SK-N-DZ (cell line): ENCODE measurements around the gene SYT10. TPM values are rescaled to one million over a fixed set of nuclear protein-coding genes. Genes with fewer than 3 reads are reported as not detected.
A peak's percentile ranks its signal among the peaks of the same experiment; 100 is the strongest.
"Not testable (repeated sequence)": the region's sequence is repeated elsewhere in the genome, so short reads cannot be mapped to it uniquely, and the experiment has no call there.

ENCODE experiments used
- DNase-seq: peaks from one replicate; pipeline ENCODE4 v3.0.0-alpha.2; 2015; ENCODE audit warnings: low spot score
- polyA plus RNA-seq, 2 experiments: library from polyadenylated mRNA; depleted of rRNA; stranded (reverse); fragments of >200 nt; gene quantifications; 2 replicates each; pipeline ENCODE4 v1.2.3, GENCODE V29; 2014

SYT10 gene, protein sequence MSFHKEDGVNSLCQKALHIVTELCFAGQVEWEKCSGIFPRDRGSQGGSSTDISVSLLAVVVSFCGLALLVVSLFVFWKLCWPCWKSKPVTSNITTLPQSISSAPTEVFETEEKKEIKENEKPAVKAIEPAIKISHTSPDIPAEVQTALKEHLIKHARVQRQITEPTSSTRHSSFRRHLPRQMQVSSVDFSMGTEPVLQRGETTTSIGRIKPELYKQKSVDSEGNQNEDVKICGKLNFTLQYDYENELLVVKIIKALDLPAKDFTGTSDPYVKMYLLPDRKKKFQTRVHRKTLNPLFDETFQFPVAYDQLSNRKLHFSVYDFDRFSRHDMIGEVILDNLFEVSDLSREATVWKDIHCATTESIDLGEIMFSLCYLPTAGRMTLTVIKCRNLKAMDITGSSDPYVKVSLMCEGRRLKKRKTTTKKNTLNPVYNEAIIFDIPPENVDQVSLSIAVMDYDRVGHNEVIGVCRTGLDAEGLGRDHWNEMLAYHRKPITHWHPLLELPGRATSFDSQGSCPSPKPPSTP
- polyA plus RNA-seq (2014; cell fraction: cytosol; rRNA removed) = not detected in 2 replicates
- not detected in 2 replicates for polyA plus RNA-seq (2014; cell fraction: nucleus; rRNA removed)

DNA sequence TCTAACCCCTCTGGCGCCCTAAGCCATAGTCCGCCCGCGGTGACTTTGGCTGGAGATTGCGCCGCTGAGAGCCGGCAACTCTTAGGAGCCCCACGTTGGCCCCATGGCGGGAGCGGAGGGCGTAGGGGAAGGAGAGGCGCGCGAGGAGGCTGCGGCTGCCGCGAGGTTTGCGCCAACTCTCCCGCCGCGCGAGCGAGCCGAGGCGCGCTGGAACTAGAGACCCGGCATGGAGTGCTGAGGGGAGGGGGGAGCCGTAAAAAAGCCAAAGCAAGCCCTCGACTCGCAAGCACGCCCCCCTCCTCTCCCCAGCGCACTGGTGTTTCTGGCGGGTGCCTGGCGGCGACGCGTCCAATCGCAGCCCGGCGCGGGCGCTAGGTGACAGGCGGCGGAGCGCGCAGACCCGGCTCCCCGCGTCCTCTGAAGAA is at the start of gene SYT10:
Gene SYT10 (minus strand): TSS at position 233 of the 425 bp plus-strand sequence. CDS start 297 bp downstream, outside the sequence.
- DNase-seq = no peak

DNA sequence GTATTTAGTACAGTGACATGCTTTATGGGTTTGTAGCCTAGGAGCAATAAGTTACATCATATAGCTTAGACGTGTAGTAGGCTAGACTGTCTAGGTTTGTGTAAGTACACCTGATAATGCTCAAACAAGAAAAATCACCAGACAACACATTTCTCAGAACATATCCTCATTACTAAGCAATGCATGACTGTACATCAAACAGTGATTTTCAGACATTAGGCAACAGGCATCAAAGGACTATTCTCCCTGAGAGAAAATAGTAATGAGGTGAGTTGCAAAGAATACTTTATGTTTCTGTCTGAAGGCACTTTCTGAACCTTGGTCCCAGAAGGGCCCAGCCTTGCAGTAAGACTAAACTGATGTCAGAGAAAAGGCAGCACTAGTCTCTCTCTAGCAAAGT is 48.4 kb upstream of the SYT10 start:
- no peak for DNase-seq

DNA sequence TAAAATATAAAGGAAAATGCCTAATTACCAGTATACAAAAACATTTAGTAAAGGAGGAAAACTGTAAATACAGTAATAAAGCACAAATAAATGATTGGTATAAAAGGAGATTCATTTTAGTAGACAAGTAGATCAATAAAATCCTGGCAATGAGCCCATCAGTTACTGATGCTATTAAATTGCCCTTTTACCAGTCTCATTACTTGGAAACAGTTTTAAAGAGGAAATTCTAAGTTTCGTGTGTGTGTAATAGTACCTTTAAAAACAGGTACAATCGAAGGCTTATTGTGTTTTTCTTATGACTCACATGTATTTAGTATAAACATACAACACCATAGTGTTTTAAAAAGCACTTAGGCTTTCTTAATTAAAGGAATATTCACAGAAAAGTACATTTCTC is 46.4 kb upstream of the SYT10 start:
- no peak for DNase-seq

- no peak for DNase-seq
Measured at GRCh38 chr12:33484161-33484560, 44.5 kb upstream of the SYT10 start.

GRCh38 chr12:33480366-33480765 is 40.7 kb upstream of the SYT10 start:
- no peak for DNase-seq

DNA sequence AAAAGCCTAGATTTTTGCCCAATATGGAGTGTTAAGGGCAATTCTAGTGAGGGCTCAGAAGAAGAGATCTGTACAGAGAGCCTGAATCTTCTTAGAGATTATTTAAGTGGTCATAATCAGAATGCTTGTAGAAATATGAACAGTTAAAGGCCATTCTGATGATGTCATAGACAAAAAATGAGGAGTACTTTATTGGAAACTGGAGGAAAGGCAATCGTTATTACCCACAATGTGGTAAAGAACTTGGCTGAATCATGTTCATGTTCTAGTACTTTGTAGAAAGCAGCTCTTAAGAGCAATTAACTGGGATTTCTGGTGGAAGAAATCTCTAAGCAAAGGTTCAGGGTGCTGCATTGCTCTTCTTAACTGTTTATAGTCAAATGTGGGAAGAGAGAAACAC is 36.4 kb upstream of the SYT10 start:
- DNase-seq = no peak

DNA sequence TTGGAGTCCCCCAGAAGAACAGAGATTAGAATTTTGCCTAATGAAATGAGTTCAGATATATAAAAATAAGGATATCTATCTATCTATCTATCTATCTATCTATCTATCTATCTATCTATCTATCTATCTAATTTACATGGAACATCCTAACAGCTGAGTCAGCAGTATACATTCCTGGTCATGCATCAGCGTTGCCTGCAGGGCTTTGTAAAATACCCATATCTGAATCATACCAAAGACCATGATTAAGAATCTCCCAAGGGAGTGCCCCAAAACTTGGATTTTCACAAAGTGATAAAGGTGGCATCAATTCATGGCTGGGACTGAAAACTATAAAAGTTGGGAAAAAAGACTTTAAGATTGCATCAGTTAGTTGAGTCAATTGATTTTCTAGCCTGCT is 32.7 kb upstream of the SYT10 start:
- no peak for DNase-seq

GRCh38 chr12:33455096-33455495 is 15.5 kb upstream of the SYT10 start:
- DNase-seq = no peak

DNA sequence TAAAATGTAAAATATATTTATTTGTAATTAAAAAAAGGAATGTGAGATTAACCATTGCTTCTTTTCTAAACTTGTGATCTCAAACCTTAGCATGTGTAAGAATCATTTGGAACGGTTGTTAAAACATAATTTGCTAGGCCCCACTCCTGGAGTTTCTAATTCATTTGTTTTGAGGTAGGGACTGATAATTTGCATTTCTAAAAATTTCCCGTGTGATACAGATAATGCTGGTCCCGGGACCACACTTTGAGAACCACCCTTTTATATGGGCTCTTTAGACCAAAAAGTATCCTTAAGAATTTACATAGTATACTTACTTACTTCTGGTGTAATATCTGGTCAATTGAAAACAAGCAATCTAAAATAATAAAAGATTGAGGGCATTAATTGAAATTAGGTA is 10.9 kb upstream of the SYT10 start:
- no peak for DNase-seq

DNA sequence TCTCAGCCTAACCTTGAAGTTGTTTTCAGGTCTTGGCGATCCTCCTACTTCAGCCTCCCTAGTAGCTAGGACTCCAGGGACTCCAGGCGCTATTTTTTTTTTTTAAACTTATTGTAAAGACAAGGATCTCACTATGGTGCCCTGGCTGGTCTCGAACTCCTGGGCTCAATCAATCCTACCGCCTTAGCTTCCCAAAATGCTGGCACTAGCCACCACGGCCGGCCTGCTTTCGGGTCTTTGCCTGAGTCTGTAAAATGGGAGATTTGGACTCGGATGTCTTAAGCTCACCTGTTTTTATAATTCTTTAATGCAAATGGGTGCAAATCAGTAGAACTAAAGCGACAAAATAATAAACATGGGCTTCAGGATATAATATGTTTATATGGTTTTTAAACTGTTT is 858 bp upstream of the SYT10 start:
- no peak for DNase-seq

DNA sequence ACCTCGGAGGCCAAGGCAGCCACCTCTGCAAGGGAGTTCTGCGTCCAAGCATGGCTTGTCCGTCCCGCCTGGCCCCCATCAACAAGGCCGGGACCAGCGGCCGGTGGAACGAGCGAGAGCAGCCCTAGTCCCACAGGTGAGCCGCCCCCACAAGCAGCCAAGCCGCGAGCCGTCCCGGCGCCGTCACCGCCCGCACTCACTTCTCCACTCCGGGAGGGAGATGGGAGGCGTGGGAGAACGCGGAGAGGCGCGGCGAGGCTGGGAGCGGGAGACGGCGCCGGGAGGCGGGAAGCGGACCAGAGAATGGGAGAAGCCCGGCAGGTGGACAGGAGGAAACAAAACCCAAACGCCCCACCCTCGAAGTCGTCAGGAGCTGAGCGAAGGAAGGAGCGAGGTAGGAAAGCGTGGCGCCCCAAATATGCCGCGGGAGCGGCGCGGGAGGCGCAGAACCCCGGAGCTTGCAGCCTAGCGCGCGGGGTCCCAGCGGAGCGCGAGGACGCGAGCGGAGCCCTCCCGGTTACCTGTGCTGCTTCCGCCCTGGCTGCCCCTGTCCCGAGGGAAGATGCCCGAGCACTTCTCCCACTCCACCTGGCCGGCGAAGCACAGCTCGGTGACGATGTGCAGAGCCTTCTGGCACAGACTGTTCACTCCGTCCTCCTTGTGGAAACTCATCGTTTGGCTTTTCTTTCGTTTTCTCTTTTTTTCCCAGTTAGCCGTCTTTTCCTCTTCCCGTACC is 600 bp downstream of the SYT10 start:
- no peak for DNase-seq

DNA sequence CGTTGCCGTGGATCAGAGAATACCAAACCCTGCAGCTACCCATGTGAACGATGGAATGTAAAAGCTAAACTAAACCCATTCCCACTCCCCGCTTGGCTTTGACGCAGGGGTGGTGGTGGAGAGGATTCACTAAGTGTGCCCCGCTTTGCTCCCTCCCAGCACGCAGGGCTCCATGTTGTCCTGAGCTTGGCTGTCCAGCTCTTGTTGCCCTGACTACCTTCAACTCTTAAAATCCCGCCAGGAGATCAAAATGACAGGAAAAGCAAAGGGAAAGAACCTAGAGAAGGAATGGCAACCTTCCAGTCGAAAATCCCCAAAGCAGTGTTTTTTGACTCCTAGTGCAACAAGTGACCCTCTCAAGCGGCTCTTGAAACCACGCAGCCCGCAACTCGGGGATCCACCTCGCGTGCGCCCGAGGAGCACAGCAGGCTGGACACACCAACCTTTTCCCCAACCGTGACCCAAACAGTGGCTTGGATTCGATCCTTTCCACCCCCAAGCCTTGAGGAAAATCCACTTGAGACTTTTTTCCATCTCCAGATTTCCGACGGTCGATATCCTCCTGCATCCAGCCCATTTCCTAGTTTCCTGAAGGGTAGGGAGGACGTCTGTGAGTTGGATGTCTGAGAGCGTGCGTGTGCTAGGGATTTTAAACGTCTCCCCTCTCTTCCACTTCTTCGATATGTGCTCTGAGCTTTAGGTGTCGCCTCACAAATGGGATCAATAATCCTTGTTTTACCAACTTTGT is 1.4 kb downstream of the SYT10 start:
- DNase-seq = no peak

DNA sequence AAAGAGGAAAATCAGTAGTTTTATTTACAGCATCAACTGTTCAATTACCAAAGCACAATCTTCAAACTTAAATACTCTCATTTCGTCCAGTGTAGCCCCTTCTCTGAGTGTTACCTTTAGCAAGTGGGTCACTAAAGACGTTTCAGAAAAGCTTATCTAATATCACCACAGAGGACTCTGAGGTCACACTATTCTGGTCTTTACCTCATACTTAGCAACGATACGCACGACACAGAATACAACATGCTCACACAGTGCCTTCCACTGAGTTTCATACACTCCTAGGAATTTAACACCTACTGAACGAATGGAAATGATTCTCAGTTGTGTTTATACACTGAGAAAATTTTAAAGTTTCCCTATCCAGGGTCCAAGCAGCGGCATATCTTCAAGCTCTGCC is 2.0 kb downstream of the SYT10 start:
- DNase-seq = no peak

GRCh38 chr12:33432992-33433391 is 6.6 kb downstream of the SYT10 start:
- DNase-seq = no peak

- no peak for DNase-seq
Measured at GRCh38 chr12:33431648-33432047, 8.0 kb downstream of the SYT10 start.

DNA sequence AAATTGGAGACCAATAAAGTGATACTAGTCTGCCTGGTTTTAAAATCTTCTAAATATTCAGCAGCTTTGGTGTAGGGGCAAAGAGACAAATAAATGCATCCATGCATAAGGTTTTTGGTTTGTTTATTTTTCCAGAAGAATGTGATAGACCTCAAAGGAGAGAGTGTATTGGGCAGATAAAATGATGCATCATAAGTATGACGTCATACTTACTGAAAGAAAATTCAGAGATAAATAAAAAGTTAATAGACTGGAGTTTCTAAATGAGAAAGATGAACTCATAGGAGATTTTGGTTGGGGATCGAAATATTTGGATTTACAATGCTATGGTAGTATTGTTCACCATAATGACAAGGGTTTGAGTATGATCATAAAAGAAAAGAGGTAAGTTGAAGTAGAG is 10.2 kb downstream of the SYT10 start:
- no peak for DNase-seq

DNA sequence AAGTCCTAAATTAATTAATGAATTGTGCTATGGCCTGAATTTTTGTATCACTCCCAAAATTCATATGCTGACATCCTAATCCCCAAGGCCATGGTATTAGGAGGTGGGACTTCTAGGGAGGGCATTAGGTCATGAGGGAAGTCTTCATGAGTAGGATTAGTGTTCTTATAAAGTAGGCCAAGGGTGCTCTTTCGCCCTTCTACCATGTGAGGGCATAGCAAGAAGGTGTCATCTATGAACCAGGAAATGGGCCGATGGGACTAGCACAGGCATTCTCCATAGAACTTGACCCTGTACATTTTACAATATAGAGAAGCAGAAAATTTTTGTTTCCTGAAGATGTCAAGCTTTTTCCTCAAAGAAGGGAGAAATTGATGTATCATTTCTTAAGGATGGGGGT is 12.5 kb downstream of the SYT10 start:
- peak; percentile 12 for DNase-seq

- DNase-seq = no peak
Measured at GRCh38 chr12:33423706-33424105, 15.9 kb downstream of the SYT10 start.

- DNase-seq = not testable (repeated sequence)
Measured at GRCh38 chr12:33412410-33412809, 27.2 kb downstream of the SYT10 start.

DNA sequence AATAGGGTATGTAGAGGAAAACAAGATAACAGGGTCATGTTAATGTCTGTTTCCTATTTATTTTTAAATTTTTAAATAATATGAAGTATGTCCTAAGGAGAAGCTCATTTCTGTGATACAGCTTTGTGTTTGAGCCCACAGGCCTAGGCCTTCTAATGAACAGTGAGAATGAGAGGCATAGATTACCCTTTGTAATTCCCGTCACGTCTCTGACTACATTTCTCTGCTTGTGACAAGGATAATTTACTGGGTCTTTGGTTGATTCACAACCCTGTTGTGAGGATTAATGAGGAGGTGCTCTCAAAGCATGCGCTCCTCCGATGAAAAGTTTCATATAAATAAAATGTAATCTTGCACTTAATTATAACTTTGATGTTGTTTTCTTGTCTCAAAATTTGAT is 56.1 kb downstream of the SYT10 start:
- no peak for DNase-seq

- DNase-seq = no peak
Measured at GRCh38 chr12:33376153-33376552, 63.5 kb downstream of the SYT10 start.

DNA sequence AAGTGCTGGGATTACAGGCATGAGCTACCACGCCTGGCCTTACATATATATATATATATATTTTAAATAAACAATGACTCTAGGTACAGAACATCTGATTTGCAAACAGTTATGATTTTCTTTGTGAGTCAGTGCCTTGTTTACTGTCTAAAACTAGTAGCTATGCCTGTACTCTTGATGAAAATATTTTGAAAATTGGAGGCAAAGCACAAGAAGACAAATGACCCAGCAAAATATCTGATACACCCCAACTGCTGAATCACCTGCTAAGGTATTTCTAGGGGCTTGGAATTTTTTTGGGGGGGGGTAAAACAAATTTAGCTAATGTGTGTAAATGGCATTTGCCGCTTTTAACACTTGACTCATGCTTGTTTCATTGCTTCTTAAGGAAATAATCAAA is 69.3 kb downstream of the SYT10 start:
- no peak for DNase-seq
